ENCODE measurements around the gene TEX19. TPM values are rescaled to one million over a fixed set of nuclear protein-coding genes. Genes with fewer than 3 reads are reported as not detected.
A peak's percentile ranks its signal among the peaks of the same experiment; 100 is the strongest.

TEX19 gene
- total RNA-seq, 4 donors from 2014 or later: not detected

DNA sequence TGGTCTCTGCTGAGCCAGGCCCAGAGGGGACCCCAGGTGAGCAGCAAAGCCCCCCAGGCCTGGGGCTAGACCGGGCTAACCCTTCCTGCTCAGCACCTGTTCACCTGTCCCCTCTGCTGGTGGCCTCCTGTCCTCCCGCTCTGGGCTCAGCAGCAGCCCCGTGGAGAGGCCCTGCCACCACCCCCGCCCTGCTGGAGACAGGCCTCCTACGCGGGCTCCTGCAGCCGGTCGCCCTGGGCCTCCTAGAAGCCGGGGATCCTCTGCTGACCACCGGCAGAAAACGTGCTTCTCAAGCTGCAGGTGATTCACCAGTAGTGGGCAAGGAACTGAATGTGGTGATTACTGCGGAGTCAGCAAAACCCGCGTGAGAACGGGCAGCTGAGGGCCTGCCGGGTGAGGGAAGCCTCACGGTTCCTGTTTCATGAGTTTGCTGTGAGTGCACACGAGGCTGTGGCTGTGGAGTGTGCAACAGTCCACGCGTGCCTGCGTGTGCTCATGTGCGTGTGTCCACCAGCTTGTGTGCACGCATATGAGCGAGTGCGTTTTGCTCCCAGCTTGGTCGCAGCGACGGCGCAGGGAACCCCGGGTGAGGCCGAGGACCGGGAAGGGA is 26.3 kb upstream of the TEX19 start:
- WGBS: 3% methylated on average over 20 of the region's 32 CpGs
- no peak for DNase-seq (ENCODE audit: extremely low spot score)
- intact Hi-C loops (cut with DNase I): no loop called here
- Histone ChIP-seq H3K4me3 (peak overlapping the region; percentile 61 to 71 (median 70)), H3K36me3 (no peaks in the 10 kb centered on the region), H3K4me1 (peaks cover 31 to 58% (median 57%) of the 10 kb centered on the region in 4 donors), H3K9me3 (no peaks in the 10 kb centered on the region), H3K27ac (replicated peaks in 1 of 4) (peak overlapping the region; percentile 70 to 75 (median 72)), H3K27me3 (peaks cover 0 to 34% (median 0%) of the 10 kb centered on the region in 4 donors)
- TF ChIP-seq EP300 (IDR thresholded peaks at IDR 0.05): no peak
- TF ChIP-seq POLR2A (IDR thresholded peaks at IDR 0.05; ENCODE audit: low read depth): no peak
- TF ChIP-seq POLR2AphosphoS5 (IDR thresholded peaks at IDR 0.05): no peak
- TF ChIP-seq CTCF (IDR thresholded peaks at IDR 0.05): no peak

- intact Hi-C loops (cut with DNase I): no loop called here
- Histone ChIP-seq H3K9me3 (no peaks in the 10 kb centered on the region), H3K36me3 (no peaks in the 10 kb centered on the region), H3K4me3 (peak within 1 kb of the TSS; percentile 61 to 71 (median 70)), H3K27ac (replicated peaks in 1 of 4) (peak within 1 kb of the TSS; percentile 70 to 75 (median 72)), H3K4me1 (peaks cover 32 to 64% (median 58%) of the 10 kb centered on the region in 4 donors), H3K27me3 (peaks cover 0 to 34% (median 0%) of the 10 kb centered on the region in 4 donors)
- TF ChIP-seq CTCF (IDR thresholded peaks at IDR 0.05): no peak
- TF ChIP-seq EP300 (IDR thresholded peaks at IDR 0.05): peak; percentile 31
- peak; percentile 37 to 65 for TF ChIP-seq POLR2AphosphoS5 (IDR thresholded peaks at IDR 0.05)
- TF ChIP-seq POLR2A (IDR thresholded peaks at IDR 0.05; ENCODE audit: low read depth): no peak
- 0% methylated on average over 2 of the region's 90 CpGs for WGBS
- no peak for DNase-seq (ENCODE audit: extremely low spot score)
Measured at GRCh38 chr17:82333279-82334171, 25.5 kb upstream of the TEX19 start, which contains the start of gene SECTM1. Gene SECTM1, minus strand, starts transcription at chr17:82333766. Its CDS starts 6,526 bp downstream, at chr17:82327240.

DNA sequence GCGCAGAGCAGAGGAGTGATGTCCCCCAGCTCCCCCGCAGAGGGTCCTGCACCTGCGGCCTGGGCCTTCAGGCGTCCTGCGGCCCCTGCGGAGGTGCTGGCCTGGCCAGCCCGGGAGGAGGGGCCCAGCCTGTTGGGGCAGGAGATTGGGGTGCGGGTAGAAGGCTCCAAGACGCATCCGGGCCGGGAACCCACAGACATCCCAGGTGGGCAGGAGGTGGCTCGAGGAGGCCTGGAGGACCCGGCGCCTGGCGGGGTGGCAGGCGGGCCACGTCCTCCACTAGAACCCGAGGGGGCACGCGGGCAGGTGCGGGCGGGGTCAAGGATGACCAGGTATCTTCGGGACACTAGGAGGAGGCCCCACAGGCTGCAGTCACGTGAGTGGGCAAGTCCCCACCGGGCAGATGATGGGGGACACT is 24.8 kb upstream of the TEX19 start:
- no peak for TF ChIP-seq CTCF (IDR thresholded peaks at IDR 0.05)
- TF ChIP-seq EP300 (IDR thresholded peaks at IDR 0.05): no peak
- no peak for TF ChIP-seq POLR2A (IDR thresholded peaks at IDR 0.05; ENCODE audit: low read depth)
- TF ChIP-seq POLR2AphosphoS5 (IDR thresholded peaks at IDR 0.05): no peak
- peak overlapping the region; percentile 70 to 75 (median 72) for H3K27ac ChIP-seq (replicated peaks in 1 of 4)

GRCh38 chr17:82334622-82335394 is 24.2 kb upstream of the TEX19 start:
- Histone ChIP-seq H3K27me3 (peaks cover 0 to 29% (median 0%) of the 10 kb centered on the region in 4 donors), H3K4me3 (peak overlapping the region; percentile 61 to 71 (median 70)), H3K4me1 (peaks cover 44 to 74% (median 70%) of the 10 kb centered on the region in 4 donors), H3K36me3 (no peaks in the 10 kb centered on the region), H3K27ac (replicated peaks in 1 of 4) (peak overlapping the region; percentile 70 to 75 (median 72)), H3K9me3 (no peaks in the 10 kb centered on the region)
- DNase-seq (ENCODE audit: extremely low spot score): no peak
- intact Hi-C loops (cut with DNase I): no loop called here
- 37% methylated on average over 12 of the region's 16 CpGs for WGBS
- TF ChIP-seq CTCF (IDR thresholded peaks at IDR 0.05) (no peak), POLR2A (IDR thresholded peaks at IDR 0.05; ENCODE audit: low read depth) (no peak), EP300 (IDR thresholded peaks at IDR 0.05) (no peak), POLR2AphosphoS5 (IDR thresholded peaks at IDR 0.05) (peak in 1 of 2 donors; percentile 14)

More for the DNA sequence above, 24.8 kb upstream of the TEX19 start:
- Histone ChIP-seq H3K4me1 (peaks cover 38 to 71% (median 64%) of the 10 kb centered on the region in 4 donors), H3K4me3 (peak overlapping the region; percentile 61 to 71 (median 70)), H3K9me3 (no peaks in the 10 kb centered on the region), H3K27me3 (peaks cover 0 to 34% (median 0%) of the 10 kb centered on the region in 4 donors), H3K36me3 (no peaks in the 10 kb centered on the region)
- intact Hi-C loops (cut with DNase I): no loop called here
- DNase-seq (ENCODE audit: extremely low spot score): no peak
- WGBS: 68% methylated on average over 21 of the region's 25 CpGs

Measured in esophagus muscularis mucosa (tissue), 4 donors.